NCI-H524 (cell line): ENCODE results near the gene RNF213.

Experiments
- DNase-seq, 2 experiments: peaks; one replicate each; lab custom pipeline; 2025; lab: John Stamatoyannopoulos, UW

Gene RNF213

GRCh38 chr17:80260791-80261158 is at the start of gene RNF213:
TSS of gene RNF213 (plus strand) at chr17:80260852. CDS start at chr17:80263682, 2,830 bp downstream.
- peak; percentile 52 to 72 for DNase-seq

- DNase-seq, result no peak
These were observed 48.5 kb upstream of the RNF213 start for GRCh38 chr17:80212109-80212508.

- no peak for DNase-seq
These were observed 48.1 kb upstream of the RNF213 start for GRCh38 chr17:80212511-80212910.

GRCh38 chr17:80212962-80213642 is 47.5 kb upstream of the RNF213 start:
- no peak for DNase-seq

GRCh38 chr17:80213643-80213975 is 47.0 kb upstream of the RNF213 start:
- DNase-seq, result no peak

GRCh38 chr17:80214012-80214877 is 46.4 kb upstream of the RNF213 start:
- no peak for DNase-seq

- no peak for DNase-seq
These were observed 45.8 kb upstream of the RNF213 start for GRCh38 chr17:80214878-80215210.

- DNase-seq, result no peak
These were observed 43.9 kb upstream of the RNF213 start for GRCh38 chr17:80216473-80217456.

GRCh38 chr17:80217703-80218362 is 42.8 kb upstream of the RNF213 start:
- no peak for DNase-seq

GRCh38 chr17:80218391-80218790 is 42.3 kb upstream of the RNF213 start:
- no peak for DNase-seq

GRCh38 chr17:80219013-80219762 is 41.5 kb upstream of the RNF213 start:
- DNase-seq, result peak in 1 of 2 experiments; percentile 37

GRCh38 chr17:80219763-80220053 is 40.9 kb upstream of the RNF213 start:
- DNase-seq, result no peak

- DNase-seq, result peak; percentile 62 to 75
These were observed 40.5 kb upstream of the RNF213 start, which contains the start of the genes SGSH and SLC26A11 for GRCh38 chr17:80220054-80220735. TSS of gene SGSH (minus strand) at chr17:80220333. CDS start at chr17:80220313, 20 bp downstream. TSS of gene SLC26A11 (plus strand) at chr17:80220427. CDS start at chr17:80221561, 1,134 bp downstream.

- DNase-seq, result peak; percentile 12 to 32
These were observed 39.9 kb upstream of the RNF213 start for GRCh38 chr17:80220736-80221215.

- DNase-seq, result no peak
These were observed 39.1 kb upstream of the RNF213 start for GRCh38 chr17:80221351-80222105.

GRCh38 chr17:80222376-80223141 is 38.1 kb upstream of the RNF213 start:
- DNase-seq, result no peak

- no peak for DNase-seq
These were observed 37.4 kb upstream of the RNF213 start for GRCh38 chr17:80223142-80223815.

GRCh38 chr17:80223838-80224497 is 36.7 kb upstream of the RNF213 start:
- no peak for DNase-seq
